Osteocyte (in vitro differentiated cells): ENCODE measurements around the gene PDCD11. TPM values are rescaled to one million over a fixed set of nuclear protein-coding genes. Genes with fewer than 3 reads are reported as not detected.

Experiments used
- DNase-seq: peaks from one replicate; pipeline ENCODE4 v3.0.0; 2021; ENCODE audit warnings: mixed read lengths; ENCODE audit not compliant: unreplicated experiment; ENCODE audit errors: extremely low spot score
- H3K27ac Mint-ChIP-seq: one replicate; pipeline ENCODE4 v1.8.0; 2021; ENCODE audit warnings: mild to moderate bottlenecking, mixed read lengths; ENCODE audit not compliant: unreplicated experiment
- H3K27me3 Mint-ChIP-seq: one replicate; pipeline ENCODE4 v1.8.0; 2021; ENCODE audit warnings: mixed read lengths; ENCODE audit not compliant: unreplicated experiment
- H3K36me3 Mint-ChIP-seq: one replicate; pipeline ENCODE4 v1.8.0; 2021; ENCODE audit warnings: mixed read lengths; ENCODE audit not compliant: unreplicated experiment
- H3K4me1 Mint-ChIP-seq: one replicate; pipeline ENCODE4 v1.8.0; 2021; ENCODE audit warnings: mixed read lengths; ENCODE audit not compliant: unreplicated experiment
- H3K4me3 Mint-ChIP-seq: one replicate; pipeline ENCODE4 v1.8.0; 2021; ENCODE audit warnings: mild to moderate bottlenecking, moderate library complexity, mixed read lengths; ENCODE audit not compliant: unreplicated experiment
- H3K9me3 Mint-ChIP-seq: one replicate; pipeline ENCODE4 v1.8.0; 2021; ENCODE audit warnings: mixed read lengths; ENCODE audit not compliant: unreplicated experiment
- total RNA-seq: library from RNA; stranded (reverse); gene quantifications from 2 replicates; pipeline ENCODE4 v1.2.1, GENCODE V29; 2021
- TF ChIP-seq, protein P1 (sequence below): fragments of 200-600 bp; sonication (generic); IDR thresholded peaks from 2 replicates; pipeline ENCODE4 v1.5.0; 2021; ENCODE audit warnings: antibody characterized with exemption, mild to moderate bottlenecking, moderate library complexity

PDCD11 gene
- total RNA-seq, 1 donor from 2014 or later, result 32.6 TPM

- Mint-ChIP-seq H3K27ac (no peak overlapping the region), H3K4me1 (peaks cover 20% of the 10 kb centered on the region), H3K27me3 (no peaks in the 10 kb centered on the region), H3K9me3 (no peaks in the 10 kb centered on the region), H3K36me3 (no peaks in the 10 kb centered on the region), H3K4me3 (no peak overlapping the region)
- no peak for DNase-seq
- TF ChIP-seq, protein P1, sequence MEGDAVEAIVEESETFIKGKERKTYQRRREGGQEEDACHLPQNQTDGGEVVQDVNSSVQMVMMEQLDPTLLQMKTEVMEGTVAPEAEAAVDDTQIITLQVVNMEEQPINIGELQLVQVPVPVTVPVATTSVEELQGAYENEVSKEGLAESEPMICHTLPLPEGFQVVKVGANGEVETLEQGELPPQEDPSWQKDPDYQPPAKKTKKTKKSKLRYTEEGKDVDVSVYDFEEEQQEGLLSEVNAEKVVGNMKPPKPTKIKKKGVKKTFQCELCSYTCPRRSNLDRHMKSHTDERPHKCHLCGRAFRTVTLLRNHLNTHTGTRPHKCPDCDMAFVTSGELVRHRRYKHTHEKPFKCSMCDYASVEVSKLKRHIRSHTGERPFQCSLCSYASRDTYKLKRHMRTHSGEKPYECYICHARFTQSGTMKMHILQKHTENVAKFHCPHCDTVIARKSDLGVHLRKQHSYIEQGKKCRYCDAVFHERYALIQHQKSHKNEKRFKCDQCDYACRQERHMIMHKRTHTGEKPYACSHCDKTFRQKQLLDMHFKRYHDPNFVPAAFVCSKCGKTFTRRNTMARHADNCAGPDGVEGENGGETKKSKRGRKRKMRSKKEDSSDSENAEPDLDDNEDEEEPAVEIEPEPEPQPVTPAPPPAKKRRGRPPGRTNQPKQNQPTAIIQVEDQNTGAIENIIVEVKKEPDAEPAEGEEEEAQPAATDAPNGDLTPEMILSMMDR, result no peak
Measured at GRCh38 chr10:103467406-103467805, 71.0 kb downstream of the PDCD11 start.

DNA sequence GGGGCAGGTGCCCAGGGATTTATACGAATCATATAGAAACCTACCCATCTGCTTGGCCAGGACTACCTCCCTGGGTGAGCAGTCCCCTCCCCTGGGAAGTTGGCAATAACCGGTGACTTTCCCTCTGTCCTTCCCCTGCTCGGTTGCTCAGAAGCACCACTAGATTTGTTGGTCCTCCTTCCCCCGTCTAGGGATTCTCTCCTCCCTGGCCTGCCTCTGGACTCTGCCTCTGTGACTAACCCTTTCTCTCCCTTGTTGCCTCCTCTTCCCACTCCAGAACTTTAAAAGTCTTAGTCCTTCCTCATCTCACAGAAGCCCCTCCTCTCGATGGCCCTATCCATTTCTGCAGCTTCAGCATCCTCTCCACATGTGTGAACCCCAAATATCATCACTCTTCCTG is 72.8 kb downstream of the PDCD11 start:
- H3K4me3 Mint-ChIP-seq, result no peak overlapping the region
- H3K27ac Mint-ChIP-seq, result no peak overlapping the region
- no peak for DNase-seq
- peaks cover 20% of the 10 kb centered on the region for H3K4me1 Mint-ChIP-seq
- no peaks in the 10 kb centered on the region for H3K36me3 Mint-ChIP-seq
- TF ChIP-seq, protein P1, result no peak
- H3K27me3 Mint-ChIP-seq, result no peaks in the 10 kb centered on the region
- H3K9me3 Mint-ChIP-seq, result no peaks in the 10 kb centered on the region

DNA sequence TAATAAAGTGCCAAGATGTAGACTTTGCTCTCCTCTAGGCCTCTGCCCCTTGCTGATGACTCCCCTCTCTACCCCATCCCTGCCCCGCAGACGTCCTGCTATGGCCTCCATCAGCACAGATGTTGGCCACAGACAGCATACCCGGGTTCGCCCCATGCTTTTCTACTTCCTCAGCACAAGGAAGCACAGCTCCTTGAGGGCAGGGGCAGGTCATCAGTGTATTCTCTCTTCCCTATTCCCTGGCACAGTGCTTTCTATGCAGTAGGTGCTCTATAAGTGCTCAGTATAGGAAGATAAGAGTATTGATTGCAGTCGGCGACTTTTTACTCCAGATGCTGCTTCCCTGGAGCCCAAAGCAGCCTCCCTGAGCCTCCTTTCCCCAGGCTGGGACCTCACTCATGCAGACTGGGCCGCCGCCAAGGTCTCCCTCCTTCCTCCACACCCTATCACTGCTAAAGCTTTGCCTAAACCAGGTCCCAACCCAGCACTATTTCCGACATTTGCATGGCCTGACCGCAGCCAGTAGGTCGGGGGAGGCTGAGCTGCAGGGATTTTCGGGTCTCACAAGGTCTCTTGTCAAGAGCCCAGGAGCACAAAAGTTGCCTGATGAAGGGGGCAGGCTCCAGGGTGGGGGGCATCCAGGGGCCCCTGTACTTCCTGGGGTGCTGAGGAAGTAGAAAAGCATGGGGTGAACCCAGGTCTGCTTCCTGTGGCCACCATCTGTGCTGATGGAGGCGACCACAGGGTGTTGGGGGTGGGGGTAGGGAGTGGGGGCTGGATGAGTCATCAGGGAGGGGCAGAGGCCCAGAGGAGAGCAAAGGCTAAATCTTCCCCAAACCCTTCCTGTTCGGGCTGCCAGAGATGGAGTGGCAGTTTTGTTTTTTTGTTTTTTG is 74.6 kb downstream of the PDCD11 start:
- no peak for DNase-seq
- Mint-ChIP-seq H3K4me1 (peaks cover 20% of the 10 kb centered on the region), H3K36me3 (no peaks in the 10 kb centered on the region), H3K27me3 (no peaks in the 10 kb centered on the region), H3K9me3 (no peaks in the 10 kb centered on the region), H3K27ac (no peak overlapping the region), H3K4me3 (no peak overlapping the region)
- TF ChIP-seq, protein P1, result no peak

DNA sequence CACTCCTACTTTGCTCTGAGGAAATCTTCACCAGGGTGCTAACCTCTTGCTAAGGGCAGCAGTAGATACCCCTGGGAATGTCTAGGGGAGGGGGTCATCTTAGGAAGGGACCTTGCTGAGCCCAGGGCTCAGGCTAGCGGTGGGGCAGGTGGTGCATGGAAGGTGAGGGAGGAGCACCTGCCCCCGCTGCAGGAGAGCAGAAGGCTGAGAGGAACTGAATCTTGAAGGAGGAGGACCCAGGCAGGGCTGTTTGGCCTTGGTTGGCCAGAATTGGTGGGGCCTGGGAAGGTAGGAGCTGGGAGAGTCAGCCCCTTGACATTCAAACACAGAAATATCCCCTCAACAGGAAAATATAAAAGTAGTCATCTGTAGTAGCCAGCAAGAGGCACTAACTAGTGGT is 75.6 kb downstream of the PDCD11 start:
- Mint-ChIP-seq H3K27me3 (no peaks in the 10 kb centered on the region), H3K9me3 (no peaks in the 10 kb centered on the region), H3K4me3 (no peak overlapping the region), H3K27ac (no peak overlapping the region), H3K36me3 (no peaks in the 10 kb centered on the region), H3K4me1 (peaks cover 14% of the 10 kb centered on the region)
- no peak for DNase-seq
- TF ChIP-seq, protein P1, result no peak

DNA sequence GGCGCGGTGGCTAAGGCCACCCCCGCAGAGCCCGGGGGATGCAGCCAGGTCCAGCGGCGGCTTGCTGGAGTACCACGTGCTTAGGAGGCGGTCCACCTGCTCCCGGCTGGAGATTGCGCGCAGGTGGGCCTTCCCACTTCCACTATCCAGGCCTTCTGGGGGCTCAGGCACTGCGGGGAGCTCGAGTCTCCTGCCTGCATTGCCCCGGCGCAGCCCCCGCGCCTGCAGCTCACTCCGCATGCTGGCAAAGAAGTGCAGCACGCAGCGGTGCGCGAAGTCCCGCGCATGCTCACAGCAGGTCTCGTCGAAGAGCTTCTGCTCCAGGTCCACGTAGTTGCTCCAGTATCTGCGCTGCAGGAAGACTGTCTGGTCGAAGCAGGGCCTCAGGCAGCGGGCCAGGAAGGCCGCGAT is 76.8 kb downstream of the PDCD11 start:
- DNase-seq, result no peak
- Mint-ChIP-seq H3K4me1 (peaks cover 12% of the 10 kb centered on the region), H3K27me3 (no peaks in the 10 kb centered on the region), H3K9me3 (no peaks in the 10 kb centered on the region), H3K4me3 (no peak overlapping the region), H3K27ac (no peak overlapping the region), H3K36me3 (no peaks in the 10 kb centered on the region)
- TF ChIP-seq, protein P1, result no peak
